Measurements from ENCODE around the gene EGFL7.
A peak's percentile ranks its signal among the peaks of the same experiment; 100 is the strongest.

Gene EGFL7

DNA sequence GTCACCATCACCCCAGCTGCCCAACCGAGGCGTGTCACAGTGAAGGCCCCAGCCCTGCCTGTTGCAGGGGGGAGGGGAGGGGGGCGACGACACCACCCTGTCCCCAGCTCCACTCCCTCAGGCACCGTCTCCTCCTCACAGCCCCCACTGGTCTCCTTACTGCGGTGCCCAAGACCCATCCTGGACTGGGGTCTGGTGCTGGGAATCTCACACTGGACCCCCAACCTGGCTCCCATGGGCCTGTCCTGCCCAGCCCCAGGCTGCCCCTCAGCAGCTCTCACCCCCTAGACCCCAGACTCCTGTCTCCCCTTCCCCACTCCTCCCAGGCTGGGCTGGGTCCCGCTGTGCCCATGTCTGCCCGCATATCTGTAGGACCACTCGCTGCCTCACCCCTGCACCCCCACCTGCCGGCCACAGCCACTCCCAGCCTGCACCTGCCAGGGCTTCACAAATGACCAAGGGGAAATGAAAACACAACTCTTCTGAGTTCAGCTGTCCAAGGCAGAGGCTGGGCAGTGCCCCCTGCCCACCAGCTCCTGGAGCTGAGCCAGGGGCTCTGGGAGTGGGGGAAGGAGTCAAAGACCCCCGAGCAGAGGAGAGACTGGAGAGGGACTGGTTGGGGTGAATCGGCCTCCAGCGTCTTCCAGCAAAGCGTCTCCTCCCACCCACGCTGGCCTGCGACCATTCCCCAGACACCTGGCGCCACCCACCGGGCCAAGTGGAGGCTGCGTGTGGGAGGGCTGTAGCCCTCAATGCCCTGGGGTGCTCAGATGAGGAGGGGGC is 32.6 kb upstream of the EGFL7 start:
- H4K91ac ChIP-seq (ENCODE audit: low read depth, low read length, poor library complexity) = peak overlapping the region; percentile 38
- H3K4ac ChIP-seq (ENCODE audit: low read length) = peak overlapping the region; percentile 84
- H3K27me3 ChIP-seq (ENCODE audit: control insufficient read depth in 3 of 3, insufficient read depth in 3 of 3, low read depth in 1 of 3, low read length in 3 of 3) = peaks cover 0 to 4% (median 0%) of the 10 kb centered on the region in 3 experiments
- peaks cover 20 to 21% of the 10 kb centered on the region in 2 donors for H3K4me1 ChIP-seq (ENCODE audit: control insufficient read depth in 2 of 2, insufficient read depth in 1 of 2, low read depth in 1 of 2, low read length in 2 of 2)
- H3K14ac ChIP-seq (ENCODE audit: low read length) = peak overlapping the region; percentile 56
- H3K9ac ChIP-seq (ENCODE audit: low read depth, low read length, poor library complexity) = no peak overlapping the region
- no CpG with 5 or more reads among the region's 19 CpGs for WGBS, 2 donors (ENCODE audit: extremely low coverage in 2 of 2, insufficient read length in 2 of 2, insufficient replicate concordance in 1 of 2)
- peak overlapping the region; percentile 84 for H2BK12ac ChIP-seq (ENCODE audit: low read length)
- peak overlapping the region; percentile 100 for H2BK15ac ChIP-seq (ENCODE audit: low read length)
- no peak overlapping the region for H3K4me3 ChIP-seq (ENCODE audit: low read length in 2 of 2)
- H3K9me3 ChIP-seq (replicated peaks in 1 of 2; ENCODE audit: control insufficient read depth in 2 of 2, insufficient read depth in 1 of 2, low read depth in 1 of 2, low read length in 2 of 2) = peaks cover 0 to 6% of the 10 kb centered on the region in 2 donors
- peak overlapping the region; percentile 99 for H2AK5ac ChIP-seq (ENCODE audit: low read depth, low read length)
- peak overlapping the region; percentile 79 for H2AFZ ChIP-seq (ENCODE audit: low read length)
- no peak overlapping the region for H2BK120ac ChIP-seq (ENCODE audit: low read depth, low read length)
- H3K23ac ChIP-seq (ENCODE audit: low read depth, low read length, poor library complexity) = peak overlapping the region; percentile 8
- H3K36me3 ChIP-seq (replicated peaks in 1 of 2; ENCODE audit: control insufficient read depth in 2 of 2, insufficient read depth in 2 of 2, low read length in 2 of 2) = peaks cover 0 to 3% of the 10 kb centered on the region in 2 donors
- H3K27ac ChIP-seq (replicated peaks; ENCODE audit: low read length) = no peak overlapping the region
- H4K8ac ChIP-seq (ENCODE audit: low read depth, low read length) = peak overlapping the region; percentile 17
- peak overlapping the region; percentile 93 for H2BK5ac ChIP-seq (ENCODE audit: low read length)
- peak; percentile 65 for DNase-seq (ENCODE audit: low spot score)
- H3K79me1 ChIP-seq (ENCODE audit: low read depth, low read length) = no peaks in the 10 kb centered on the region
- H3K4me2 ChIP-seq (ENCODE audit: insufficient read depth, low read length, poor library complexity, severe bottlenecking) = no peak overlapping the region
- peak overlapping the region; percentile 74 for H3K18ac ChIP-seq (ENCODE audit: low read length)

DNA sequence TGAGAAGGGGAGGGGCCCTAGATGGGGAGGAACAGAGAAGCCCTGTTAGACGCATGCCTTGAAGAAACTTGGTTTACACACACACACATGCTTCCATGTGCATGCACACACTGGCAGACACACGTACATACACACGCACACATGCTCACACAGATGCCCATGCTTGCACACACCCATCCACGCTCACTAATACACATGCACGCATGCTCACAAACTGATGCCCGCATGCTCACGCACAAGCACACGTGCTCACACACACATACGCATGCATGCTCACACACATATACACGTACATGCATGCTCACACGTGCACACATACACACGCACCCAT is 32.1 kb upstream of the EGFL7 start:
- H3K79me1 ChIP-seq (ENCODE audit: low read depth, low read length) = no peaks in the 10 kb centered on the region
- H3K9me3 ChIP-seq (replicated peaks in 1 of 2; ENCODE audit: control insufficient read depth in 2 of 2, insufficient read depth in 1 of 2, low read depth in 1 of 2, low read length in 2 of 2) = peaks cover 0 to 6% of the 10 kb centered on the region in 2 donors
- H3K36me3 ChIP-seq (replicated peaks in 1 of 2; ENCODE audit: control insufficient read depth in 2 of 2, insufficient read depth in 2 of 2, low read length in 2 of 2) = peaks cover 0 to 3% of the 10 kb centered on the region in 2 donors
- no peak overlapping the region for H3K27ac ChIP-seq (replicated peaks; ENCODE audit: low read length)
- H2AFZ ChIP-seq (ENCODE audit: low read length) = no peak overlapping the region
- H3K27me3 ChIP-seq (ENCODE audit: control insufficient read depth in 3 of 3, insufficient read depth in 3 of 3, low read depth in 1 of 3, low read length in 3 of 3) = peaks cover 0 to 4% (median 0%) of the 10 kb centered on the region in 3 experiments
- H2BK5ac ChIP-seq (ENCODE audit: low read length) = no peak overlapping the region
- no peak overlapping the region for H4K8ac ChIP-seq (ENCODE audit: low read depth, low read length)
- H4K91ac ChIP-seq (ENCODE audit: low read depth, low read length, poor library complexity) = no peak overlapping the region
- peak overlapping the region; percentile 8 for H3K23ac ChIP-seq (ENCODE audit: low read depth, low read length, poor library complexity)
- no peak for DNase-seq (ENCODE audit: low spot score)
- H2BK12ac ChIP-seq (ENCODE audit: low read length) = peak overlapping the region; percentile 19
- no peak overlapping the region for H3K4me2 ChIP-seq (ENCODE audit: insufficient read depth, low read length, poor library complexity, severe bottlenecking)
- H3K4ac ChIP-seq (ENCODE audit: low read length) = no peak overlapping the region
- no CpG with 5 or more reads among the region's 12 CpGs for WGBS, 2 donors (ENCODE audit: extremely low coverage in 2 of 2, insufficient read length in 2 of 2, insufficient replicate concordance in 1 of 2)
- H3K4me1 ChIP-seq (ENCODE audit: control insufficient read depth in 2 of 2, insufficient read depth in 1 of 2, low read depth in 1 of 2, low read length in 2 of 2) = peaks cover 20 to 21% of the 10 kb centered on the region in 2 donors
- H3K14ac ChIP-seq (ENCODE audit: low read length) = no peak overlapping the region
- peak overlapping the region in 1 of 2 donors; percentile 66 for H3K4me3 ChIP-seq (ENCODE audit: low read length in 2 of 2)
- H3K18ac ChIP-seq (ENCODE audit: low read length) = no peak overlapping the region
- no peak overlapping the region for H2BK15ac ChIP-seq (ENCODE audit: low read length)
- H3K9ac ChIP-seq (ENCODE audit: low read depth, low read length, poor library complexity) = peak overlapping the region; percentile 71
- H2AK5ac ChIP-seq (ENCODE audit: low read depth, low read length) = no peak overlapping the region
- no peak overlapping the region for H2BK120ac ChIP-seq (ENCODE audit: low read depth, low read length)

DNA sequence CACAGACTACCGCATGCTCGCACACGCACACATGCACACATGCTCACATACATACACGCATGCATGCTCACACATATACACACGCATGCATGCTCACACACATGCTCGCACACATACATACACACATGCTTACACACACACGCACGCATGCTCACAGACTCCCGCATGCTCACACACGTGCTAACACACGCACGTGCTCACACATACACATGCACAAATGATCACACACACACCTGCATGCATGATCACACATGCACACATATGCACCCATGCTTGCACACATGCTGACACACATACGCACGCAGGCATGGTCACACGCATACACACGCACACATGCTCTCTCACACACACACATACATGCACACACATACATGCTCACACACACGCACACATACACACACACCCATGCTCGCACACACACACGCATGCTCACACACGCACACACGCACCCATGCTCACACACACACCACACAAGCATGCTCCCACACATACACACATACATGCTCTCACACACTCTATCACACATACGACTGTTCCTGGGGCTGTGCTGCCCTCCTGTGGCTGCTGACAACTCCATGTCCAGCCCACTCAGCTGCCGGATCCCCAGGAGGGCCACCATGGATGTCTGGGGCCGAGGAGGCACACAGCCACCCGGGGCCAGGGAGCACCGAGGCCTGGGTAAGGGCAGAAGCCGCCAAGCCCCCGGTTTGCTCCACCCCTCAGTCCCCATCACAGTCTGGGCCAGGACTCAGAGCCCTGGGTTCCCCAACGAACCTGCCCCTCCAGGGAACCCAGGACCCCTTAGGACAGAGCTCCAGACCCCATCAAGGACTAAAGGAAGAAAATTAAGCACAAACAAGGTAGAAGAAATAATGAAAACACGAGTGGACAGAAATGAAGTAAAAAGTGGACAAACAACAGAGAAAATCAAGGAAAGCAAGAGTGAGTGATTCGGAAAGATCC is 31.4 kb upstream of the EGFL7 start:
- H2BK5ac ChIP-seq (ENCODE audit: low read length) = no peak overlapping the region
- H2AFZ ChIP-seq (ENCODE audit: low read length) = peak overlapping the region; percentile 68
- H3K4me2 ChIP-seq (ENCODE audit: insufficient read depth, low read length, poor library complexity, severe bottlenecking) = no peak overlapping the region
- peak overlapping the region; percentile 75 for H2BK12ac ChIP-seq (ENCODE audit: low read length)
- peak overlapping the region; percentile 85 for H4K91ac ChIP-seq (ENCODE audit: low read depth, low read length, poor library complexity)
- H2AK5ac ChIP-seq (ENCODE audit: low read depth, low read length) = peak overlapping the region; percentile 0
- H3K4me3 ChIP-seq (ENCODE audit: low read length in 2 of 2) = peak overlapping the region in 1 of 2 donors; percentile 66
- peaks cover 15 to 18% of the 10 kb centered on the region in 2 donors for H3K4me1 ChIP-seq (ENCODE audit: control insufficient read depth in 2 of 2, insufficient read depth in 1 of 2, low read depth in 1 of 2, low read length in 2 of 2)
- H3K27ac ChIP-seq (replicated peaks; ENCODE audit: low read length) = peak overlapping the region; percentile 45
- no peak overlapping the region for H3K4ac ChIP-seq (ENCODE audit: low read length)
- no CpG with 5 or more reads among the region's 31 CpGs for WGBS, 2 donors (ENCODE audit: extremely low coverage in 2 of 2, insufficient read length in 2 of 2, insufficient replicate concordance in 1 of 2)
- H3K27me3 ChIP-seq (ENCODE audit: control insufficient read depth in 3 of 3, insufficient read depth in 3 of 3, low read depth in 1 of 3, low read length in 3 of 3) = peaks cover 0 to 4% (median 0%) of the 10 kb centered on the region in 3 experiments
- no peak overlapping the region for H2BK120ac ChIP-seq (ENCODE audit: low read depth, low read length)
- H3K79me1 ChIP-seq (ENCODE audit: low read depth, low read length) = no peaks in the 10 kb centered on the region
- peak; percentile 76 for DNase-seq (ENCODE audit: low spot score)
- no peak overlapping the region for H2BK15ac ChIP-seq (ENCODE audit: low read length)
- H3K36me3 ChIP-seq (replicated peaks in 1 of 2; ENCODE audit: control insufficient read depth in 2 of 2, insufficient read depth in 2 of 2, low read length in 2 of 2) = peaks cover 0 to 3% of the 10 kb centered on the region in 2 donors
- peak overlapping the region; percentile 71 for H3K9ac ChIP-seq (ENCODE audit: low read depth, low read length, poor library complexity)
- H3K18ac ChIP-seq (ENCODE audit: low read length) = peak overlapping the region; percentile 92
- peaks cover 0 to 6% of the 10 kb centered on the region in 2 donors for H3K9me3 ChIP-seq (replicated peaks in 1 of 2; ENCODE audit: control insufficient read depth in 2 of 2, insufficient read depth in 1 of 2, low read depth in 1 of 2, low read length in 2 of 2)
- peak overlapping the region; percentile 77 for H3K14ac ChIP-seq (ENCODE audit: low read length)
- peak overlapping the region; percentile 8 for H3K23ac ChIP-seq (ENCODE audit: low read depth, low read length, poor library complexity)
- peak overlapping the region; percentile 45 for H4K8ac ChIP-seq (ENCODE audit: low read depth, low read length)

Measured in neuronal stem cell (in vitro differentiated cells).